OCI-LY7 (cell line): Measurements from ENCODE around the gene CASP9.
"Not testable (repeated sequence)": the region's sequence is repeated elsewhere in the genome, so short reads cannot be mapped to it uniquely, and the experiment has no call there.

Experiments used
- EZH2phosphoT487 ChIP-seq: fragments of 200-600 bp; sonication (generic); IDR thresholded peaks from 2 replicates; pipeline ENCODE4 v1.6.1; 2018; ENCODE audit warnings: low read depth, borderline replicate concordance, mild to moderate bottlenecking, mixed run types, antibody characterized with exemption, low read length, moderate library complexity, mixed read lengths
- TF ChIP-seq, protein P1 (sequence below): fragments of 200-600 bp; sonication (generic); conservative IDR thresholded peaks from 2 replicates; pipeline ENCODE4 v1.5.1; 2014; ENCODE audit warnings: mild to moderate bottlenecking, antibody characterized with exemption, low read length, moderate library complexity, mixed read lengths

DNA sequence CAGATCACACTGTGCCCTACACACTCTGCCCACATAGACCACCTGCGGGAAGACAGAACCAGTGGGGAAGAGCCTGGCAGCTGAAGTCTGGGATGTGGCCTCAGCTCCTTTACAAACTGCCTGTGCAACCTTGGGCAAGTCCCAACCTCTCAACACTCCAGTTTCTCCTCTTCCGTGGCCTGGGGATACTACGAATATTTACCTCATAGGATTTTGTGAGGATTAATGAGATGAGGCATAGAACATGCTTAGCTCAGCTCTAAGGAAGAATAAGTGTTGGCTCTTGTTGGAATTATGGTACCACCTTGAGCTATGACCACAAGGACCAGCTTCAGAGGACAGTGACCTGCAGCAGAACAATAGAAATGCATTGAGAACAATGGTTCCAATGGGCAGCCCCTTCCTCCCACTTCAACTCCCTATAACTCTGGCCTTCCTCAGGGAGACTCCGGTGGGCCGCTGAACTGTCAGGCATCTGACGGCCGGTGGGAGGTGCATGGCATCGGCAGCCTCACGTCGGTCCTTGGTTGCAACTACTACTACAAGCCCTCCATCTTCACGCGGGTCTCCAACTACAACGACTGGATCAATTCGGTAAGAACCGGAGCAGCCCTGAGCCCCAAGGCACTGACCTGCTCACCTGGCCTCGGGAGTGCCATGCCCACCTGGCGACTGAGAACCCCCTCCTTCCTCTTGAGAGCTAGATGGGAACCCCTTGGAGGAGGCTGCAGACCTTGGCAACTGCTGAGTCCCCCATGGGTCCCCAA, 37.0 kb downstream of the CASP9 start:
- TF ChIP-seq, protein P1, sequence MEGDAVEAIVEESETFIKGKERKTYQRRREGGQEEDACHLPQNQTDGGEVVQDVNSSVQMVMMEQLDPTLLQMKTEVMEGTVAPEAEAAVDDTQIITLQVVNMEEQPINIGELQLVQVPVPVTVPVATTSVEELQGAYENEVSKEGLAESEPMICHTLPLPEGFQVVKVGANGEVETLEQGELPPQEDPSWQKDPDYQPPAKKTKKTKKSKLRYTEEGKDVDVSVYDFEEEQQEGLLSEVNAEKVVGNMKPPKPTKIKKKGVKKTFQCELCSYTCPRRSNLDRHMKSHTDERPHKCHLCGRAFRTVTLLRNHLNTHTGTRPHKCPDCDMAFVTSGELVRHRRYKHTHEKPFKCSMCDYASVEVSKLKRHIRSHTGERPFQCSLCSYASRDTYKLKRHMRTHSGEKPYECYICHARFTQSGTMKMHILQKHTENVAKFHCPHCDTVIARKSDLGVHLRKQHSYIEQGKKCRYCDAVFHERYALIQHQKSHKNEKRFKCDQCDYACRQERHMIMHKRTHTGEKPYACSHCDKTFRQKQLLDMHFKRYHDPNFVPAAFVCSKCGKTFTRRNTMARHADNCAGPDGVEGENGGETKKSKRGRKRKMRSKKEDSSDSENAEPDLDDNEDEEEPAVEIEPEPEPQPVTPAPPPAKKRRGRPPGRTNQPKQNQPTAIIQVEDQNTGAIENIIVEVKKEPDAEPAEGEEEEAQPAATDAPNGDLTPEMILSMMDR, result not testable (repeated sequence)
- TF ChIP-seq EZH2phosphoT487, result not testable (repeated sequence)
